GM13976 (cell line): Measurements from ENCODE around the gene NR3C2.
"Not testable (repeated sequence)": the region's sequence is repeated elsewhere in the genome, so short reads cannot be mapped to it uniquely, and the experiment has no call there.

Experiments
- DNase-seq: peaks from one replicate; pipeline ENCODE4 v3.0.0; 2012; ENCODE audit warnings: low spot score
- in situ Hi-C: fragments of 300-500 bp; cut with MboI; formaldehyde crosslinking; loops from one replicate; pipeline ENCODE4 v1.12.0; 2022; ENCODE audit warnings: low sequenced_read_pairs, mixed read lengths, inconsistent platforms; ENCODE audit not compliant: unreplicated experiment
- TF ChIP-seq, protein P1 (sequence below): IDR thresholded peaks from 2 replicates; pipeline ENCODE4 v1.5.1; 2012; ENCODE audit warnings: borderline replicate concordance, mild to moderate bottlenecking; ENCODE audit not compliant: insufficient read depth; ENCODE audit errors: extremely low read depth, missing control alignments, control extremely low read depth

The NR3C2 gene

DNA sequence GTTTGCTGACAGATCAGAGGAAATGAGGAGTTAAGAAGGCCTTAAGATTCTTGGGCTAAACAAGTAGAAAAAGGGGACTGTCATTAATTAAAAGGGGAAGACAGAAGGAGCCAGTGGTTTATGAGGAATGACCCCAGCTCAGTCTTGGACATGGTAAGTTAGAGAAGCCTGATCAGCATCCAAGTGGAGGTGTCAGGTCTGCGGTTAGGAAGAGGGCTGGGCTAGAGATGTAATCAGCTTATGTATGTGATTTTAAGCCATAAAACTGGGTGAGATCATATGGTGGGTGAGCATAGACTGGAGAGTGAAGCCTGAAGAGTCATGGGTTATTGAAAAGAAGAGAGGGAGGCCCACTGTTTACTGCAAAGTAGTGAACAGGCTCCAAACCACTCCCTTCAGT, 246.1 kb downstream of the NR3C2 start:
- in situ Hi-C loops = no loop called here
- TF ChIP-seq, protein P1, sequence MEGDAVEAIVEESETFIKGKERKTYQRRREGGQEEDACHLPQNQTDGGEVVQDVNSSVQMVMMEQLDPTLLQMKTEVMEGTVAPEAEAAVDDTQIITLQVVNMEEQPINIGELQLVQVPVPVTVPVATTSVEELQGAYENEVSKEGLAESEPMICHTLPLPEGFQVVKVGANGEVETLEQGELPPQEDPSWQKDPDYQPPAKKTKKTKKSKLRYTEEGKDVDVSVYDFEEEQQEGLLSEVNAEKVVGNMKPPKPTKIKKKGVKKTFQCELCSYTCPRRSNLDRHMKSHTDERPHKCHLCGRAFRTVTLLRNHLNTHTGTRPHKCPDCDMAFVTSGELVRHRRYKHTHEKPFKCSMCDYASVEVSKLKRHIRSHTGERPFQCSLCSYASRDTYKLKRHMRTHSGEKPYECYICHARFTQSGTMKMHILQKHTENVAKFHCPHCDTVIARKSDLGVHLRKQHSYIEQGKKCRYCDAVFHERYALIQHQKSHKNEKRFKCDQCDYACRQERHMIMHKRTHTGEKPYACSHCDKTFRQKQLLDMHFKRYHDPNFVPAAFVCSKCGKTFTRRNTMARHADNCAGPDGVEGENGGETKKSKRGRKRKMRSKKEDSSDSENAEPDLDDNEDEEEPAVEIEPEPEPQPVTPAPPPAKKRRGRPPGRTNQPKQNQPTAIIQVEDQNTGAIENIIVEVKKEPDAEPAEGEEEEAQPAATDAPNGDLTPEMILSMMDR = no peak
- no peak for DNase-seq

DNA sequence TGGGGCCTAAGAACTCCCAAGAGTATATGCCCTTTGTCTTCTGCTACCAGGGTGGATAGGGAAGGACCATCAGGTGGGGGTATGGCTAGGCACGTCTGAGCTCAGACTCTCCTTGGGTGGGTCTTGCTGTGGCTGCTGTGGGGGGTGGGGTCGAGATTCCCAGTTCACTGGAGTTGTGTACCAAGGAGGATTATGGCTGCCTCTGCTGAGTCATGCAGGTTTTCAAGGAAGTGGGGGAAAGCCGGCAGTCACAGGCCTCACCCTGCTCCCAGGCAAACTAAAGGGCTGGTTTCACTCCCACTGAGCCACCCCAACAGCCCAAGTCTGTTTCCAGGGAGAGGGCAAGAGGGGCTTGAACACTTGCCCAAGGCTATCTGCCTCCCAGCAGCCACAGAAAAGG, 249.7 kb downstream of the NR3C2 start:
- in situ Hi-C loops = no loop called here
- DNase-seq = no peak
- TF ChIP-seq, protein P1 = no peak

DNA sequence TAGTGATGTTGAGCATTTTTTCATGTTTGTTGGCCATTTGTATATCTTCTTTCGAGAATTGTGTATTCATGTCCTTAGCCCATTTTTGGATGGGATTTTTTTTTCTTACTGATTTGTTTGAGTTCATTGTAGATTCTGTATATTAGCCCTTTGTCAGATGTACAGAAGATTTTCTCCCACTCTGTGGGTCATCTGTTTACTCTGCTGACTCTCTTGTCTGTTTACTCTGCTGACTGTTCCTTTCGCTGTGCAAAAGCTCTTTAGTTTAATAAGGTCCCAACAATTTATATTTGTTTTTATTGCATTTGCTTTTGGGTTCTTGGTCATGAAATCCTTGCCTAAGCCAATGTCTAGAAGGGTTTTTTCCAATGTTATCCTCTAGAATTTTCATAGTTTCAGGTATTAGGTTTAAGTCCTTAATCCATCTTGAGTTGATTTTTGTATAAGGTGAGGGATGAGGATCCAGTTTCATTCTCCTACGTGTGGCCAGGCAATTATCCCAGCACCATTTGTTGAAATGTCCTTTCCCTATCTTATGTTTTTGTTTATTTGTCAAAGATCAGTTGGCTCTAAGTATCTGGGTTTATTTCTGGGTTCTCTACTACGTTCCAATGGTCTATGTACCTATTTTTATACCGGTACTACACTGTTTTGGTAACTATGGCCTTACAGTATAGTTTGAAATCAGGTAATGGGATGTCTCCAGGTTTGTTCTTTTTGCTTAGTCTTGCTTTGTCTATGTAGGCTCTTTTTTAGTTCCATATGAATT, 254.6 kb downstream of the NR3C2 start:
- DNase-seq, in situ Hi-C loops: not testable (repeated sequence)

DNA sequence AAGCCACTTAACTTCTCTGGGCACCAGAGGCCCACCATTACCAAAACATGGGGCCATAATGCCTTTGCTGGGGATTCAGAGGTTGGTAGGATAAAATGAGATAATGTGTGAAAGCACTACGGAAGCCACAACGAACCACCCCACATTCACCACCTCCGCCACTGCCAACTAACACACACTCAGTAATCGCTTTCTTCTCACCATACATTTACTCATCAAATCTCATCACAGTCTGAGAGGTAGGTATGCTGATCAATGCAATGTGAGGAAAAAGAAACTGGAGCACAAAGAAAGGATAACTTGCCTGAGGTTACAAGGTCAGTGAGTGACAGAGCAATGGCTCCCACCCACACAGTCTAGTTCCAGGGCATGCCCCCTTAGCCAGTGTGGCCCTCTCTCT, 257.3 kb downstream of the NR3C2 start:
- in situ Hi-C loops = no loop called here
- TF ChIP-seq, protein P1 = no peak
- DNase-seq = no peak

- TF ChIP-seq, protein P1 = no peak
- in situ Hi-C loops = no loop called here
- no peak for DNase-seq
Measured at GRCh38 chr4:148182230-148182911, 259.8 kb downstream of the NR3C2 start.

DNA sequence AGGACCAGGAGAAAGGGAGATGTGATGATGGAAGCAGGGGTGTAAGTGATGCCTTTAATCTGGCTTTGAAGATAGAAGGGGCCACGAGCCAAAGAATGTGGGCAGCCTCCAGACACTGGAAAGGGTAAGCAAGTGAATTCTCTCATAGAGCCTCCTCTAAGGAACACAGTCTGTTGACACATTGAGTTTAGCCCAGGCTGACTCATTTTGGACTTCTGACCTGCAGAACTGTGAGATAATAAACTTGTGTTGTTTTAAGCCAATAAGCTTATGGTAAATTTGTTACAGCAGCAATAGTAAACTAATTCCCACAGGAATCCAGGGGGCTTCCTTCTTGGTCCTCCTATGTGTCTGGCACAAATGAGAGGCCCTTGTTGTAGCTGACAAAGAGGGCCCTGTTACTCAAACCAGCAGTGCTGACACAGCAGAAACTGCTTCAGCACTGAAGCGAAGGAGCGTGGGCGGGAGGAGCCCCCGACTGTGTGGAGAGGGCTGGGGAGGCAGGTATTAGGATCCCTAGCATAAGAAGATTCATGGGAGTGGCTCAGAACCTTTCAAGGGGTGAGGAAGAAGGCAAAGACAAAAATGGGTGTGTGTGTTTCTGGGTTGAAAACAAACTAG, 268.7 kb downstream of the NR3C2 start:
- DNase-seq = no peak
- in situ Hi-C loops = no loop called here
- TF ChIP-seq, protein P1 = no peak

- no peak for DNase-seq
- TF ChIP-seq, protein P1 = no peak
- in situ Hi-C loops = no loop called here
Measured at GRCh38 chr4:148171596-148171995, 270.6 kb downstream of the NR3C2 start.
